Fibroblast of pulmonary artery (primary cell): ENCODE results near the gene SFTPD.

Source experiments
- DNase-seq: peaks from one replicate; pipeline ENCODE4 v3.0.0-alpha.2; 2010; ENCODE audit warnings: low read depth
- H3K4me3 ChIP-seq: replicated peaks from 2 replicates; pipeline ENCODE4 v1.5.1; 2011; ENCODE audit warnings: low read depth, mild to moderate bottlenecking, control low read depth, low read length, moderate library complexity
- TF ChIP-seq, protein P1 (sequence below): IDR thresholded peaks from 2 replicates; pipeline ENCODE4 v1.5.1; 2011; ENCODE audit warnings: mild to moderate bottlenecking, control low read depth, low read length, inconsistent platforms; ENCODE audit errors: missing control alignments

SFTPD gene

DNA sequence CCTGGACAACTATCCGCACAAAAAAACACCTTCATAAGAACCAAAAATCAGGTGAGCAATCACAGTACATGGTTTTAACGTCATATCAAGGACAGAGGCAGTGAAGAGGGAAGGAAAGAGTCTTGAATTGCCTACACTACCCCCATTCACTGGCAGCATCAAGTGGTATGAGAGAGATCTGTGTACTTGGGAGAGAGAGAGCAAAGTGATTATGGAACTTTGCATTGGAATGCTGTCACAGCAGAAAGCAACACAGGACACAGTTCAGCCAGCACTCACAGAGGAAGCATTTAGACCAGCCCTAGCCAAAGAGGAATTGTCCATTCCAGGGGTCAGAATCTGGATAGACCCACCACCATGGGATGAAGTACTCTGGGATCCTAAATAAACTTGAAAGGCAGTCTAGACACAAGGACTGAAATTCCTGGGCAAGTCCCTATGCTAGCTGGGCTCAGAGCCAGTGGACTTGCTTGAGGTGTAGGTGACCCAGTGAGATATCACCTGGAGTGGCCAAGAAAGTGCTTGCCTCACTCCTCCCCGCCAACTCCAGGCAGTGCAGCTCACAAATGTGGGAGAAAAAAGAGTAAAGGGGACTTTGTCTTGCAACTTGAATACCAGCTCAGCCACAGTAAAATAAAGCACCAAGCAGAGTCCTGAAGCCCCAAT lies 30.5 kb upstream of the SFTPD start:
- DNase-seq: no peak
- TF ChIP-seq, protein P1, sequence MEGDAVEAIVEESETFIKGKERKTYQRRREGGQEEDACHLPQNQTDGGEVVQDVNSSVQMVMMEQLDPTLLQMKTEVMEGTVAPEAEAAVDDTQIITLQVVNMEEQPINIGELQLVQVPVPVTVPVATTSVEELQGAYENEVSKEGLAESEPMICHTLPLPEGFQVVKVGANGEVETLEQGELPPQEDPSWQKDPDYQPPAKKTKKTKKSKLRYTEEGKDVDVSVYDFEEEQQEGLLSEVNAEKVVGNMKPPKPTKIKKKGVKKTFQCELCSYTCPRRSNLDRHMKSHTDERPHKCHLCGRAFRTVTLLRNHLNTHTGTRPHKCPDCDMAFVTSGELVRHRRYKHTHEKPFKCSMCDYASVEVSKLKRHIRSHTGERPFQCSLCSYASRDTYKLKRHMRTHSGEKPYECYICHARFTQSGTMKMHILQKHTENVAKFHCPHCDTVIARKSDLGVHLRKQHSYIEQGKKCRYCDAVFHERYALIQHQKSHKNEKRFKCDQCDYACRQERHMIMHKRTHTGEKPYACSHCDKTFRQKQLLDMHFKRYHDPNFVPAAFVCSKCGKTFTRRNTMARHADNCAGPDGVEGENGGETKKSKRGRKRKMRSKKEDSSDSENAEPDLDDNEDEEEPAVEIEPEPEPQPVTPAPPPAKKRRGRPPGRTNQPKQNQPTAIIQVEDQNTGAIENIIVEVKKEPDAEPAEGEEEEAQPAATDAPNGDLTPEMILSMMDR: no peak
- no peak overlapping the region for H3K4me3 ChIP-seq

DNA sequence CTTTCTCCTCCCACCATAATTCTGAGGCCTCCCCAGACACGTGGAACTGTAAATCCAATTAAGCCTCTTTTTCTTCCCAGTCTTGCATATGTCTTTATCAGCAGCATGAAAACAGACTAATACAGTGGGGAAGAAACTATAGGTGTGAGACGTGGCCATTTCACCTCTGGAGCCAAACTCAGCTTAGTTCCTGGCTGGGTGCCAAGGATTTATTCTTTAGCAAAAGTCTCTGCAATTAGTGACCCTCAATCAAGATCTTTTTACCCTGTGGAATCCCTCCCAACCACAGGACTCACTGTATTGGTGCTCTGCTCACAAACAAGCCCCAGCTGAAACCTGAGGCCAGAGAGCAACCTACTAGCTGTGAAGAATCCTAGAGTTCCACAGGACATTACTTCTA lies 28.1 kb upstream of the SFTPD start:
- TF ChIP-seq, protein P1: no peak
- H3K4me3 ChIP-seq: no peak overlapping the region
- DNase-seq: no peak

DNA sequence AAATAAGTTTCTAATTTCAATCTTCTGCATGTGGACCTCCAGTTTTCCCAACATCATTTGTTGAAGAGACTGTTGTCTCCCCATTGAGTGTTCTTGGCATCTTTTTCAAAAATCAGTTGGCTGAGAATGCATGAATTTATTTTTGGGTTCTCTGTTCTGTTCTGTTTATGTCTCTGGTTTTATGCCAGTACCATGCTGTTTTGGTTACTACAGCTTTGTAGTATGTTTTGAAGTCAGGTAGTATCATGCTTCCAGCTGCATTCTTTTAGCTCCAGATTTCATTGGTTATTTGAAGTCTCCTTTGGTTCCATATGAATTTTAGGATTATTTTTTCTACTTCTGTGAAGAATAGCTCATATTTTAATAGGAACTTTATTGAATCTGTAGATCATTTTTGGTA lies 21.2 kb upstream of the SFTPD start:
- DNase-seq: no peak
- H3K4me3 ChIP-seq: no peak overlapping the region
- TF ChIP-seq, protein P1: no peak

DNA sequence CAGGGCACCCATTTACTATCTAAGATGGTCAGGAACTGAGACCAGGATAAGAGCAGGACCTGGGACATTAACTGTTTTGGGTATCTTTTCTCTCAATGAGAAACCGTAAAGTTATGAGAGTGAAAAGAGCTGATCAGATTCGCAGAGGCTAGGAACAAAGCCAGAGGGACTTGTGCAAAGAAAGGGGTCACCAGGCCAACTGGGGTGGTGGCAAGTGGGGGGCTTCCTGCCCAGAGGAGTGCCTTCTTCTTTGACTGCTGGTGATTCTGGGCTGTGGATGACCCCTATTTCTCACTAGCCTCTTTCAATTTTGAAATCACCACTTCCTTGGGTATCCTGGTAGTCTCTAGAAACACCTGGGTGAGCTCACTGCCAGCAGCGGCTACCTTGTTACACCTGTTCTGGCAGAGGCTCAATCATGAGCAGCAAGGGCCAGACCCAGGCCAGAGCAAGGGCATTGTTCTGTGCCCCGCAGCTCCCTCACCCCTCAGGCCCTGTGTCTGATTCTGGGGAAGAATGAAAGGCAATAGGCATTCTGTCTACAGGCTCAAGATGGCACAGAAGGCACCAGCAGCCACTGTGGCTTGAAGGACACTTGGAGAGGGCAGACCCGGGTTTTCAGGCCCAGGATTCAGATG lies 999 bp downstream of the SFTPD start:
- H3K4me3 ChIP-seq: no peak overlapping the region
- TF ChIP-seq, protein P1: no peak
- no peak for DNase-seq

DNA sequence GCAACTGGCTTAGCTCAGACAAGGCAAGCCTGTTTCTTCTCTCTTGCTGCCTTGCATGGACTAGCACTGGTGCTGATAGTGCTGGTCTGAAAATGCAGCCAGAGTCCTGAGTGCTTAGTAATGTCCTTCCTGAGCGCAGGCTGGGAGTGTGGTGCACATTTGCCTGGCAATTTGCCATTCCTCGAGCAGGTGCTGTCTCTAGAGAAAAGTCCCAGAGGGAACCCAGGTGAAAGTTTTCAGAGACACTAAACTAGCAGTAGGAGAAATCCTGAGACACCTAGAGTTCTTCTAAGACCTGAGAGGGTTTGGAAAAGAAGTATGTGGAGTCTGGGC lies 1.9 kb downstream of the SFTPD start:
- DNase-seq: no peak
- H3K4me3 ChIP-seq: no peak overlapping the region
- TF ChIP-seq, protein P1: no peak

DNA sequence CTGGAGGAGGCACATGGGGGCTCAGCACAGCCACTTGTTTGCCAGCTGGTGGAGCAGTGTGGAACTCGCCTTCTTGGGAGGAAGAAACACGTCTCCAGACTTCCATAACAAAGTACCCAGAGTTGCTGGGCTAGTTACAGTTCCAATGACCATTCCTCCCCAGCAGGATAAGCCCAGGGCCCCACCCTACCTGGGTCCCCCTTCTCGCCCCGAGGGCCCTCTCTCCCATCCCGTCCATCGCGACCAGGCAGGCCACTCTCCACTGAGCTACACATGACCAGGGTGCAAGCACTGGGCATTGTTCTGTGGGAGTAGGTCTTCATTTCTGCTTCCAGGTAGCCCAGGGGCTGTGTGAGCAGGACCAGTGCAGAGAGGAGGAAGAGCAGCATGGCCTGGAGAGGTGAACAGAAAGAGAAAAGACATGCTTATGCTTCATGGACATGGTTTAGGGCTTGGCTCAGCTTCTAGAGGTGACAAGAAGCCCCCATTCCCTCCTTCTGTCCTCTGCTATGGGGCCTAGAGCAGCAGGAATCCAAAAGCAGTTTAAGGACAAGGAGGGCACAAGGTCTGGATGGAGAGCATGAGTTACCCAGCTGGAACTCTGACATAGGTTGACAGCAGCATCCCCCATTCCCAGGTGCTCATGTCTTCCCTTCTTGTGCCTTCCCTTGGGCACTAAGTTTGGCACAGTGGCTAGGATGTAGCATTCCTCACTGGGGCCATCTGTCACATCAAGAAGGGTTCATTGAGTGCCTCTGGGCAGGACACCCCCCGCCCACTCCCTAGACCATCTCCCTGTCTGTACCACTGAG lies 2.4 kb downstream of the SFTPD start:
- DNase-seq: no peak
- no peak overlapping the region for H3K4me3 ChIP-seq
- TF ChIP-seq, protein P1: no peak
